Suprapubic skin (tissue), 4 donors: Measurements from ENCODE around the gene TBXAS1.

Experiments
- POLR2A ChIP-seq, 2 donors: fragments of 450-650 bp; IDR thresholded peaks; one replicate each; pipeline ENCODE4 v1.6.1; 2017; ENCODE audit warnings: antibody characterized with exemption in 2 of 2, mild to moderate bottlenecking in 2 of 2, moderate library complexity in 2 of 2
- POLR2AphosphoS5 ChIP-seq, 3 donors: sonication (generic); formaldehyde crosslinking; IDR thresholded peaks; one replicate each; pipeline ENCODE4 v1.6.1; 2017; ENCODE audit warnings: antibody characterized with exemption in 3 of 3
- TF ChIP-seq, protein P1 (sequence below), 2 donors: fragments of 200-600 bp in 1 of 2; fragments of 450-650 bp in 1 of 2; sonication (generic) in 1 of 2; IDR thresholded peaks; one replicate each; pipeline ENCODE4 v1.5.1; 2016 to 2019; ENCODE audit warnings: antibody characterized with exemption in 2 of 2, mild to moderate bottlenecking in 1 of 2, moderate library complexity in 1 of 2

DNA sequence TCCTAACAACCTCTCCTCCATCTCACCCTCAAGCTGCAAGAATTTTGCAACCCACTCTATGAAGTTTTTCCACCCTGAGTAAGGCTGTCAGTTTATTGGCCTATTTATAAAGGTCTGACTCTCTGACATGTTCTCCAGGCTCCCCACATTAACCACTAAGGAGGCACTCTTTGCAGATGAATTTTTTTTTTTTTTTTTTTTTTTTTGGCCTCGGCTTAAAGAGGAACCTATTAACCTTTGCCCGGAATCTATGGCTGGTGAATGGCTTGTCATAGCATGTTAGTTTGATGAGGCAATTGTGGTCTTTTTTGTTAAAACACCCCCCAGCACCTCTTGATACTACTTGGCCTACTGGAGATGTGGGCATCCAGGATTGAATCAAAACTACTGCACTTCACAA, 57.1 kb downstream of the TBXAS1 start:
- no peak for TF ChIP-seq POLR2AphosphoS5 (IDR thresholded peaks at IDR 0.05)
- TF ChIP-seq, protein P1, sequence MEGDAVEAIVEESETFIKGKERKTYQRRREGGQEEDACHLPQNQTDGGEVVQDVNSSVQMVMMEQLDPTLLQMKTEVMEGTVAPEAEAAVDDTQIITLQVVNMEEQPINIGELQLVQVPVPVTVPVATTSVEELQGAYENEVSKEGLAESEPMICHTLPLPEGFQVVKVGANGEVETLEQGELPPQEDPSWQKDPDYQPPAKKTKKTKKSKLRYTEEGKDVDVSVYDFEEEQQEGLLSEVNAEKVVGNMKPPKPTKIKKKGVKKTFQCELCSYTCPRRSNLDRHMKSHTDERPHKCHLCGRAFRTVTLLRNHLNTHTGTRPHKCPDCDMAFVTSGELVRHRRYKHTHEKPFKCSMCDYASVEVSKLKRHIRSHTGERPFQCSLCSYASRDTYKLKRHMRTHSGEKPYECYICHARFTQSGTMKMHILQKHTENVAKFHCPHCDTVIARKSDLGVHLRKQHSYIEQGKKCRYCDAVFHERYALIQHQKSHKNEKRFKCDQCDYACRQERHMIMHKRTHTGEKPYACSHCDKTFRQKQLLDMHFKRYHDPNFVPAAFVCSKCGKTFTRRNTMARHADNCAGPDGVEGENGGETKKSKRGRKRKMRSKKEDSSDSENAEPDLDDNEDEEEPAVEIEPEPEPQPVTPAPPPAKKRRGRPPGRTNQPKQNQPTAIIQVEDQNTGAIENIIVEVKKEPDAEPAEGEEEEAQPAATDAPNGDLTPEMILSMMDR (IDR thresholded peaks at IDR 0.05), result no peak
- TF ChIP-seq POLR2A (IDR thresholded peaks at IDR 0.05), result no peak
